ENCODE measurements around the gene HMG20B.

Gene HMG20B

DNA sequence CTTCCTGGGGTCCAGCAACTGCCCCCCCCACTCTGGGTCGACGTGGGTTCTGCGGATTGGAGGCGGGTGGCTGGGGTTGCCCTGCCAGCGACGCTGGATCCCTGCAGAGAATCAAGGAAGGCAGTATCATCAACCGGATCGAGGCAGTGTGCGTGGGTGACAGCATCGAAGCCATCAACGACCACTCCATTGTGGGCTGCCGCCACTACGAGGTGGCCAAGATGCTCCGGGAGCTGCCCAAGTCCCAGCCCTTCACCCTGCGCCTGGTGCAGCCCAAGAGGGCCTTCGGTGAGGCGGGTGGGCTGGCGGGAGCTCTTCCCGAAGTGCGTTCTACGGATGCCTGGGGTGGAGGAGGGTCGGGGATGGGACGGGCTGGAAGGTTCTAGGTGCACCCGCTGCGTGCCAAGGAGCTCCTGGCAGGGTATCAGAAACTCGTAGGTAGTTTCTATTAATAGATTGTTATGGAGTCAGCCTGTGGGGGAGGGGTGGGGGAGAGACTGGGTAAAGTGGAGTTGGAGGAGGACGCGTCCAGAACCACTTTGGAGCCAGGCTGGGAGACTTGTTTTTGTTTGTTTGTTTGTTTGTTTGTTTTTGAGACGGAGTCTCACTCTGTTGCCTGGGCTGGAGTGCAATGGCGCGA lies 14.1 kb downstream of the HMG20B start (continued):
- no peak for TF ChIP-seq ZNF70 (CRISPR knock-in tag; IDR thresholded peaks at IDR 0.05)
- TF ChIP-seq, protein P1, sequence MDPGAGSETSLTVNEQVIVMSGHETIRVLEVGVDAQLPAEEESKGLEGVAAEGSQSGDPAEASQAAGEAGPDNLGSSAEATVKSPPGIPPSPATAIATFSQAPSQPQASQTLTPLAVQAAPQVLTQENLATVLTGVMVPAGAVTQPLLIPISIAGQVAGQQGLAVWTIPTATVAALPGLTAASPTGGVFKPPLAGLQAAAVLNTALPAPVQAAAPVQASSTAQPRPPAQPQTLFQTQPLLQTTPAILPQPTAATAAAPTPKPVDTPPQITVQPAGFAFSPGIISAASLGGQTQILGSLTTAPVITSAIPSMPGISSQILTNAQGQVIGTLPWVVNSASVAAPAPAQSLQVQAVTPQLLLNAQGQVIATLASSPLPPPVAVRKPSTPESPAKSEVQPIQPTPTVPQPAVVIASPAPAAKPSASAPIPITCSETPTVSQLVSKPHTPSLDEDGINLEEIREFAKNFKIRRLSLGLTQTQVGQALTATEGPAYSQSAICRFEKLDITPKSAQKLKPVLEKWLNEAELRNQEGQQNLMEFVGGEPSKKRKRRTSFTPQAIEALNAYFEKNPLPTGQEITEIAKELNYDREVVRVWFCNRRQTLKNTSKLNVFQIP (CRISPR knock-in tag; IDR thresholded peaks at IDR 0.05; ENCODE audit: borderline replicate concordance, low read depth): no peak
- no peak for TF ChIP-seq GLIS3 (CRISPR knock-in tag; IDR thresholded peaks at IDR 0.05)

GRCh38 chr19:3589439-3589838 lies 16.7 kb downstream of the HMG20B start:
- ATAC-seq: no peak
- TF ChIP-seq TSHZ2 (CRISPR knock-in tag; IDR thresholded peaks at IDR 0.05) (no peak), BACH2 (CRISPR knock-in tag; IDR thresholded peaks at IDR 0.05; ENCODE audit: borderline replicate concordance) (no peak), PPARA (CRISPR knock-in tag; IDR thresholded peaks at IDR 0.05; ENCODE audit: borderline replicate concordance) (no peak), TCF4 (CRISPR knock-in tag; IDR thresholded peaks at IDR 0.05; ENCODE audit: borderline replicate concordance) (no peak), ZFP30 (CRISPR knock-in tag; IDR thresholded peaks at IDR 0.05) (no peak), OSR1 (CRISPR knock-in tag; IDR thresholded peaks at IDR 0.05) (no peak), ESRRG (CRISPR knock-in tag; IDR thresholded peaks at IDR 0.05) (no peak), TOX (CRISPR knock-in tag; IDR thresholded peaks at IDR 0.05; ENCODE audit: borderline replicate concordance) (no peak), GLIS3 (CRISPR knock-in tag; IDR thresholded peaks at IDR 0.05) (no peak), PATZ1 (CRISPR knock-in tag; IDR thresholded peaks at IDR 0.05; ENCODE audit: borderline replicate concordance) (no peak), SNAI2 (CRISPR knock-in tag; IDR thresholded peaks at IDR 0.05) (no peak), ISL1 (CRISPR knock-in tag; IDR thresholded peaks at IDR 0.05) (no peak), ZNF565 (CRISPR knock-in tag; conservative IDR thresholded peaks at IDR 0.05; ENCODE audit: low read depth) (no peak), ZNF70 (CRISPR knock-in tag; IDR thresholded peaks at IDR 0.05) (no peak), ARNTL (CRISPR knock-in tag; IDR thresholded peaks at IDR 0.05; ENCODE audit: borderline replicate concordance, low read depth) (no peak), ZFP3 (CRISPR knock-in tag; IDR thresholded peaks at IDR 0.05) (no peak), RARB (CRISPR knock-in tag; IDR thresholded peaks at IDR 0.05) (no peak)
- TF ChIP-seq, protein P2, sequence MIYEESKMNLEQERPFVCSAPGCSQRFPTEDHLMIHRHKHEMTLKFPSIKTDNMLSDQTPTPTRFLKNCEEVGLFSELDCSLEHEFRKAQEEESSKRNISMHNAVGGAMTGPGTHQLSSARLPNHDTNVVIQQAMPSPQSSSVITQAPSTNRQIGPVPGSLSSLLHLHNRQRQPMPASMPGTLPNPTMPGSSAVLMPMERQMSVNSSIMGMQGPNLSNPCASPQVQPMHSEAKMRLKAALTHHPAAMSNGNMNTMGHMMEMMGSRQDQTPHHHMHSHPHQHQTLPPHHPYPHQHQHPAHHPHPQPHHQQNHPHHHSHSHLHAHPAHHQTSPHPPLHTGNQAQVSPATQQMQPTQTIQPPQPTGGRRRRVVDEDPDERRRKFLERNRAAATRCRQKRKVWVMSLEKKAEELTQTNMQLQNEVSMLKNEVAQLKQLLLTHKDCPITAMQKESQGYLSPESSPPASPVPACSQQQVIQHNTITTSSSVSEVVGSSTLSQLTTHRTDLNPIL (CRISPR knock-in tag; IDR thresholded peaks at IDR 0.05; ENCODE audit: low read depth): no peak
- TF ChIP-seq, protein P3, sequence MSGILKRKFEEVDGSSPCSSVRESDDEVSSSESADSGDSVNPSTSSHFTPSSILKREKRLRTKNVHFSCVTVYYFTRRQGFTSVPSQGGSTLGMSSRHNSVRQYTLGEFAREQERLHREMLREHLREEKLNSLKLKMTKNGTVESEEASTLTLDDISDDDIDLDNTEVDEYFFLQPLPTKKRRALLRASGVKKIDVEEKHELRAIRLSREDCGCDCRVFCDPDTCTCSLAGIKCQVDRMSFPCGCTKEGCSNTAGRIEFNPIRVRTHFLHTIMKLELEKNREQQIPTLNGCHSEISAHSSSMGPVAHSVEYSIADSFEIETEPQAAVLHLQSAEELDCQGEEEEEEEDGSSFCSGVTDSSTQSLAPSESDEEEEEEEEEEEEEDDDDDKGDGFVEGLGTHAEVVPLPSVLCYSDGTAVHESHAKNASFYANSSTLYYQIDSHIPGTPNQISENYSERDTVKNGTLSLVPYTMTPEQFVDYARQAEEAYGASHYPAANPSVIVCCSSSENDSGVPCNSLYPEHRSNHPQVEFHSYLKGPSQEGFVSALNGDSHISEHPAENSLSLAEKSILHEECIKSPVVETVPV (CRISPR knock-in tag; IDR thresholded peaks at IDR 0.05): no peak
- TF ChIP-seq, protein P1 (CRISPR knock-in tag; IDR thresholded peaks at IDR 0.05; ENCODE audit: borderline replicate concordance, low read depth): no peak

All from SK-N-SH treated with all-trans-retinoic acid at 6 μM for 48 hours (cell line).